ENCODE results near the gene CRYBB1. TPM values are rescaled to one million over a fixed set of nuclear protein-coding genes. Genes with fewer than 3 reads are reported as not detected.
A peak's percentile ranks its signal among the peaks of the same experiment; 100 is the strongest.

The CRYBB1 gene
- total RNA-seq, 1 donor from 2014 or later: not detected

DNA sequence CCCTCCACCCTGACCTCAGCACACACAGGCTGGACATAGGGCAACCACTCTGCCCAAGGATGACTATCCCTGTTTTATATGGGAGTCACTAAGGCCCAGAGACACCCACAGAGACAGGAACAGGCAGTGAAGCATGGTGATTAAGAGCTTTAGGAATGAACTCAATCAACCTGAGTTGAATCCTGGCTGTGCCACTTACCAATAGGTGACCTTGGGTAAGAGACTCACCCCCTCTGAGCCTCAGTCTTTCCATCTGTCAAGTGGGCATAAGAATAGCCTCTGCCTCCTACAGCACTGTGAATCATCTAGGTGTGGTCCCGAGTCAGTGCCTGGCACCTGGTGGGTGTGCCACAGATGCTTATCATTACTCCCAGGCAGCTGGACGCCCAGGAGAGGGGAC lies 6.8 kb downstream of the CRYBB1 start:
- Mint-ChIP-seq H3K9me3 (no peaks in the 10 kb centered on the region), H3K27me3 (ENCODE audit: low read depth) (peaks cover 11% of the 10 kb centered on the region), H3K36me3 (ENCODE audit: low read depth) (no peaks in the 10 kb centered on the region), H3K27ac (no peak overlapping the region), H3K4me1 (ENCODE audit: low read depth) (peaks cover 20% of the 10 kb centered on the region), H3K4me3 (ENCODE audit: low read depth) (no peak overlapping the region)
- intact Hi-C loops (cut with micrococcal nuclease): no loop called here
- no peak for DNase-seq (ENCODE audit: low spot score)

DNA sequence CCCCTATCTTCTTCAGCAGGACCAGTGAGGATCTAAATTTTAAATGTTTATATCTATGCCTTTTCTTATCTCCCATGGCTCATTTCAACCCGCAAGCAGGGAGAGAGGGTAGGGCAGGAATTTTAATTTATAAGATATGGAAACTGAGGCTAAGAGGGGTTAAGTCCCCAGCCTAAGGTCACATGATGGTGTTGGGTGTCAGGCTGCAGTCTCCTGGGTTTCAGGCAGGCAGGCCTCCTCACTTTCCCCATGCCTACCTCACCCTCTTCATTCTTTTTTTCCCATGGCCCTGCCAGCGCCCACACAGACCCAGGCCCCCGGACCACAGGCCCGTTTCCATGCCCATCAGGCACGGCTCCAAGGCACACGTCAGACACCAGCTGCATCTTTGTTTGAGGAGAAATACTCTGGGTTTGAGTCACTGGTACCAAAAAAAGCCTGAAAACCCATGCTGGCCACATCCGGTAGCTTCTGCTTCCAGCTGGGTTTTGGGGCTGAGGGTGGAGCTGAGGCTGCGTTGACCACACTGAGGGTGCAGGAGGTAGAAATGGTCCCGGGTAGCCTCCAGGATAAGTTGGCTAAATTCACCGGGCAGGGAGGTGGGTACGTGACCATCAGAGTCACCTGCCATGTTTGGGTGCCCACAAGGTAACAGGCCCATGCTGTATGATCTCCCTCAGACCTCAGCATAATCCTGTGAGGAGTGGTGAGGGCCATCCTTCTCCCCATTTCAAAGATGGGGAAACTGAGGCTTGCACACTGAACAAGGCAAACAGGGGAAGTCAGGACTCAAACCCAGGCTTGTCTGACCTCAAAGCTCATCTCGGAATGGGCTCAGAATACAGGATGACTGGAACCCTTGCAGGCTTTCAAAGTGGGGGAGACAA lies 7.5 kb downstream of the CRYBB1 start:
- Mint-ChIP-seq H3K9me3 (no peaks in the 10 kb centered on the region), H3K27ac (peak overlapping the region; percentile 31), H3K36me3 (ENCODE audit: low read depth) (no peaks in the 10 kb centered on the region), H3K27me3 (ENCODE audit: low read depth) (peaks cover 11% of the 10 kb centered on the region), H3K4me3 (ENCODE audit: low read depth) (no peak overlapping the region), H3K4me1 (ENCODE audit: low read depth) (peaks cover 20% of the 10 kb centered on the region)
- intact Hi-C loops (cut with micrococcal nuclease): no loop called here
- DNase-seq (ENCODE audit: low spot score): peak; percentile 40

DNA sequence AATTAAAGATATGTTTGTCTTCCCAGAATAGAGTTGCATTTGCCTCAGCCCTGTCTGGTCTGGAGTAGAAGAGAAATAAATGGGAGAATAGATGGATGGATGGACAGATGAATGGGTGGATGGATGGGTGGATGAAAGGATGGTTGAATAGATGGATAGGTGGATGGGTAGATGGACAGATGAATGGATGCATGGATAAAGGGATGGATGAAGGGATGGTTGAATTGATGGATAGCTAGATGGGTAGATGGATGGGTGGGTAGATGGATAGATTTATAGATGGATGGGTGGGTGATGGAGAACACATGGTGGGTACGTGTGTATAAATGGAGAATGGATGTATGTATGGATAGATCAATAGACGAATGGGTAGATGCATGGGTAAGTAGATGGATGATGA lies 8.5 kb downstream of the CRYBB1 start:
- Mint-ChIP-seq H3K36me3 (ENCODE audit: low read depth) (no peaks in the 10 kb centered on the region), H3K4me1 (ENCODE audit: low read depth) (peaks cover 21% of the 10 kb centered on the region), H3K27me3 (ENCODE audit: low read depth) (peaks cover 8% of the 10 kb centered on the region), H3K27ac (no peak overlapping the region), H3K4me3 (ENCODE audit: low read depth) (no peak overlapping the region), H3K9me3 (no peaks in the 10 kb centered on the region)
- DNase-seq (ENCODE audit: low spot score): no peak
- intact Hi-C loops (cut with micrococcal nuclease): no loop called here

DNA sequence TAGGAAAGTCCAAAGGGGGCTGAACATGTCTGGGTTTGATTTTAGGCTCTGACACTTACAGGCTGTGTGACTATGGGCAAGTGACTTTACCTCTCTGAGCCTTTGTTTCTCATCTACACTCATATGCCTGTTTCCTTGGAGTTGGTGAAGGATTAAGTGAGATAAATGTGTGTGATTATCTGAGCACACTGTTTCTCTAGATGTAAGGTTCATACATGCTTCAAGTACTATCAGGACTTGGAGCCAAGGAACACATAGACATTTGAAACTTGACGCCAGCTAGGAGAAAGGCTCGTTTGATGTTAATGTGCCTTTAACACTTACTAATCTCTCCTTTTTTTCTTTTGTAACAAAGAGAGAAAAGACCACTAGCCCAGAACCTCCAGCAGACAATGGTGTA lies 9.7 kb downstream of the CRYBB1 start:
- Mint-ChIP-seq H3K27me3 (ENCODE audit: low read depth) (peaks cover 4% of the 10 kb centered on the region), H3K4me3 (ENCODE audit: low read depth) (no peak overlapping the region), H3K4me1 (ENCODE audit: low read depth) (peaks cover 24% of the 10 kb centered on the region), H3K9me3 (no peaks in the 10 kb centered on the region), H3K36me3 (ENCODE audit: low read depth) (no peaks in the 10 kb centered on the region), H3K27ac (no peak overlapping the region)
- intact Hi-C loops (cut with micrococcal nuclease): no loop called here
- DNase-seq (ENCODE audit: low spot score): no peak

DNA sequence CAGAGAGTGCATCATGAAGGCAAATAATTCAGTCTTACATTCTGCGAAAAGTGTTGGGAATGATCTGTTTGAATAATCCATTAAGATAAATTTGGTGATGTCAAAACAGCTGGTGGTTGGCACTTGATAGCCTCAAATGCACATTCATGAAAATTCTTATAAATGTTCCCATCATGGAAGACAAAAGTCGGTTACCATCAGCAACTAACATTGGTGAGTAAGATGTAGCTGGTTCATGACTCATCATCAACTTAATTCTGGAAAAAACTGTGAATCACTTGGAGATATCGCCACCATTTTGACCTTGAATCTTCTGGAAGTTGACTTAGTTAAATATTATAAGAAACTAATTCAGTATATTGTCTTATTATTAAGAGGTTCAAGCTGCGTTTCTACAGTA lies 11.2 kb downstream of the CRYBB1 start:
- Mint-ChIP-seq H3K36me3 (ENCODE audit: low read depth) (no peaks in the 10 kb centered on the region), H3K27me3 (ENCODE audit: low read depth) (peaks cover 4% of the 10 kb centered on the region), H3K4me1 (ENCODE audit: low read depth) (peaks cover 24% of the 10 kb centered on the region), H3K4me3 (ENCODE audit: low read depth) (no peak overlapping the region), H3K9me3 (no peaks in the 10 kb centered on the region), H3K27ac (no peak overlapping the region)
- intact Hi-C loops (cut with micrococcal nuclease): no loop called here
- DNase-seq (ENCODE audit: low spot score): no peak

DNA sequence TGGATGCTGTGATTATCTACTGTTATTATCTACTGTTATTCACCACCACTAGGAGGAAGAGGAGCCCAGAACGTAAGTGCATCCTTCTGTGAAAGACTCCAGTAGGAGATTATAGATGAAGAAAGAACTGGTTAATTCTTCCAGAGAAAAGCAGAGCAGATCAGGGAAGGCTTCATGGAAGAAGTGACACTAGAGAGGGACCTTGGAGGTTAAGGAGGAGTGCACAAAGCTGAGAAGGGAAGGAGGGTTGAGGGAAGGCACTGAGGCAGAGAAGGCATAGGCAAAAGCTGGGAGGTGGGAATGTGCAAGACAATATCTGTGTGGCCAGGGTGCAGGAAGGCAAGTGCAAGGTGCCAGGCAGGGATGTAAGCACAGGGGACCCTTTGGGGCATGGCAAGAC lies 13.5 kb downstream of the CRYBB1 start:
- Mint-ChIP-seq H3K27me3 (ENCODE audit: low read depth) (peaks cover 4% of the 10 kb centered on the region), H3K27ac (no peak overlapping the region), H3K36me3 (ENCODE audit: low read depth) (no peaks in the 10 kb centered on the region), H3K4me1 (ENCODE audit: low read depth) (peaks cover 9% of the 10 kb centered on the region), H3K9me3 (no peaks in the 10 kb centered on the region), H3K4me3 (ENCODE audit: low read depth) (no peak overlapping the region)
- DNase-seq (ENCODE audit: low spot score): no peak
- intact Hi-C loops (cut with micrococcal nuclease): no loop called here

DNA sequence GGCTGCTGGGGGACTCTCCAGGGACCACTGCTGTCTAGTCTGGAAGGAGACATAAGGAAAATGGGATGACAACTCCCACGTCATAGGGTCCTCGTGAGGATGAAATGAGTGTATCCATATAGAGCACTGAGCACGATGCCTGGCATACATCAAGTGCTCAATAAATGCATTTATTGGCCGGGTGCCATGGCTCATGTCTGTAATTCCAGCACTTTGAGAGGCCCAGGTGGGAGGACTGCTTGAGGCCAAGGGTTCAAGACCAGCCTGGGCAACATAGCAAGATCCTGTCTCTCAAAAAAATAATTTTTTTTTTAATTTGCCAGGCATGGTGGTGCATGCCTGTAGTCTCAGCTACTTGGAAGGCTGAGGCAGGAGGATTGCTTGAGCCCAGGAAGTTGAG lies 15.7 kb downstream of the CRYBB1 start:
- H3K4me1 Mint-ChIP-seq (ENCODE audit: low read depth): peaks cover 3% of the 10 kb centered on the region

DNA sequence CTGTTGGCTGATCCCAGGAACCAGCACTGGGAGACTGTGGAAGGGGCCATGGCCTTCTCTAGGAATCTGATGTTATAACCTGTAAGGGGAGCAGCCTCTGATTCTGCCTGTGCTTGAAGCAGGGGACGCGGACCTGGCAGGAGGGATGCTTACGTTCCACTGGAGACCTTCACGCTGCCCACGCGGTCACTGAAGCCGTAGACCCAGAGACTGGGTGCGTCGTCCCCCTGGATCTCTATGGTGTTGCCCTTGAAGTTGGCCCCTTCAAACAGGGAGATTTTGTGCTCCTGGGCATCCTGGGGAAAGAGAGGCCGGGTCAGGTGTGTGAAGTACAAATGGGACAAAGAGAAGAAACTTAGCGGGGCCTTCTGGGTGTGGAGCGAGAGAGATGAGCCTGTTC lies 16.1 kb downstream of the CRYBB1 start:
- H3K27me3 Mint-ChIP-seq (ENCODE audit: low read depth): peaks cover 12% of the 10 kb centered on the region
- peaks cover 3% of the 10 kb centered on the region for H3K4me1 Mint-ChIP-seq (ENCODE audit: low read depth)
- H3K9me3 Mint-ChIP-seq: no peaks in the 10 kb centered on the region
- no peak overlapping the region for H3K4me3 Mint-ChIP-seq (ENCODE audit: low read depth)
- no peak for DNase-seq (ENCODE audit: low spot score)
- H3K36me3 Mint-ChIP-seq (ENCODE audit: low read depth): no peaks in the 10 kb centered on the region
- H3K27ac Mint-ChIP-seq: no peak overlapping the region
- intact Hi-C loops (cut with micrococcal nuclease): no loop called here

More for the DNA sequence above, 15.7 kb downstream of the CRYBB1 start:
- H3K9me3 Mint-ChIP-seq: no peaks in the 10 kb centered on the region
- intact Hi-C loops (cut with micrococcal nuclease): no loop called here
- no peak overlapping the region for H3K27ac Mint-ChIP-seq
- H3K36me3 Mint-ChIP-seq (ENCODE audit: low read depth): no peaks in the 10 kb centered on the region
- no peak overlapping the region for H3K4me3 Mint-ChIP-seq (ENCODE audit: low read depth)
- no peak for DNase-seq (ENCODE audit: low spot score)
- peaks cover 9% of the 10 kb centered on the region for H3K27me3 Mint-ChIP-seq (ENCODE audit: low read depth)

DNA sequence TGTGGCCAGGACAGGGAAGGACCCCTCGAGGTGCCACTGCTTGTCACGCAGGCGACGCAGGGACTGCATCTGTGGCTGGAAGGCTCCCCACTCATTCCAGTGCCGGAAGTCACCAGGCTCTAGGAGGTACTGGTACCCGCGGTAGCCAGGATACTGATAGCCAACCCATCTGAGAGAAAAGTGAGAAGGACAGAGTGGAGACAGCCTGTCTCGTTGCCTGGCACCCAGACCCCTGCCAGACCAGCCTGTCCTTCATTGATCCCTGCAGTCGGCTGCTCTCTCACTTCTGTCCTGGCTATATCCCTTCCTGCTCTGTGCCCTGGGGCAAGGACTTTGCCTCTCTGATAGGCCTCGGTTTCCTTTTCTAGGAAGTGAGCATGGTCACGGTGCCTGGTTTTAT lies 18.3 kb downstream of the CRYBB1 start:
- Mint-ChIP-seq H3K36me3 (ENCODE audit: low read depth) (no peaks in the 10 kb centered on the region), H3K9me3 (no peaks in the 10 kb centered on the region), H3K4me3 (ENCODE audit: low read depth) (no peak overlapping the region), H3K27me3 (ENCODE audit: low read depth) (peaks cover 15% of the 10 kb centered on the region), H3K4me1 (ENCODE audit: low read depth) (peaks cover 3% of the 10 kb centered on the region), H3K27ac (no peak overlapping the region)
- intact Hi-C loops (cut with micrococcal nuclease): no loop called here
- no peak for DNase-seq (ENCODE audit: low spot score)

DNA sequence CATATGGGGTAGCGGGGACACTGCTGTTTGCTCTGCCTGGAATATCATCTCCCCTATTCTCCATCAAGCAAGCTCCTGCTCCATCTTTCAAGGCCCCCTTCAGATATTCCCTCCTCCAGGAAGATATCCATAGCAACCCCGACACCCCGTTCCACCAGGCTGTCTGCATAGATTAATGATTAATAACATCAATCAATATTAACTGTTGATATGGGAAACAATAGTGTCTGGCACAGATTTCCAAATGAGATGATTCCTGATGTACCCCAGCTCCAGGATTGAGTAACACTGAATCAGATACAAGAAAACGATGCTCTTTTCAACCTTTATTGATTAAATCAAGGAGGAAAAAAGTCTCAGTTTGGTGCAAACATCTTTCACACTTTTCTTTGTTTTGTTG lies 20.3 kb downstream of the CRYBB1 start:
- no peak for DNase-seq (ENCODE audit: low spot score)
- no peak overlapping the region for H3K27ac Mint-ChIP-seq
- H3K9me3 Mint-ChIP-seq: no peaks in the 10 kb centered on the region
- intact Hi-C loops (cut with micrococcal nuclease): no loop called here
- H3K36me3 Mint-ChIP-seq (ENCODE audit: low read depth): no peaks in the 10 kb centered on the region
- H3K27me3 Mint-ChIP-seq (ENCODE audit: low read depth): peaks cover 15% of the 10 kb centered on the region
- H3K4me3 Mint-ChIP-seq (ENCODE audit: low read depth): no peak overlapping the region
- peaks cover 16% of the 10 kb centered on the region for H3K4me1 Mint-ChIP-seq (ENCODE audit: low read depth)

DNA sequence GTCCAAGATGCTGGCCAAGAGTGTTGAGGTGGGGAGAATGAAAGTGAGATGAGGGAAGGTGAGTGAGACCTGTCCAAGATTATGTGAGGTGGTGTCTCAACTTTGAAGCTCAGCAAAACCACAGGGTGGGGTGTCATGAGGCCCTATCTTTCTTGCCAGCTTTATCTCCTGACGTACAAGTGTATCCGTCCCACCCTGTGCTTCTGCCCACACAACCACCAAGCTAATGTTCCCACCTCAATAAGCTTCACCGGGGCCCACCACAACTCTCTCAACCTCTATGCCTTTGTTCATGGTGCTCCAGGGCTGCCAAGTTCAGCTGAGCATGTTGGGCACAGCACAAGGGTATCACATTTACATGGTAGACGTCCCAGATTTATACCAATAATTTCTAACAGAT lies 20.8 kb downstream of the CRYBB1 start:
- Mint-ChIP-seq H3K9me3 (no peaks in the 10 kb centered on the region), H3K27ac (no peak overlapping the region), H3K4me1 (ENCODE audit: low read depth) (peaks cover 20% of the 10 kb centered on the region), H3K4me3 (ENCODE audit: low read depth) (no peak overlapping the region), H3K27me3 (ENCODE audit: low read depth) (peaks cover 15% of the 10 kb centered on the region), H3K36me3 (ENCODE audit: low read depth) (no peaks in the 10 kb centered on the region)
- intact Hi-C loops (cut with micrococcal nuclease): no loop called here
- DNase-seq (ENCODE audit: low spot score): no peak

DNA sequence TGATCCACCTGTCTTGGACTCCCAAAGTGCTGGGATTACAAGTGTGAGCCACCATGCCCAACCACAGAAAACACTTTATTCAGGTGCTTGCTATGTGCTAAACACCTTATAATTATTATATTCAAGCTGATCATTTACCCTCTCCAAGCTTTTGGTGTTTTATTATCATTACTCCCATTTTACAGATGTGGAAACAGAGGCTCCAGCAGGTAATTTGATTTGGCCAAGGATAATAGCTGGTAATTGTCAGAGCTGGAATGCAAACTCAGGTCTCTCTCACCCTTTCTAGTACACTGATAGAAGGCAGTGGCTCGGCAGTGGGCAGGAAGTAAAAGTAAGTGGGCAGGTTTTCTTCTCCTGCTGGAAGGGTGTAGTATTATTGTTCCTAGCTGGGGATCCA lies 24.1 kb downstream of the CRYBB1 start:
- no peak for DNase-seq (ENCODE audit: low spot score)
- Mint-ChIP-seq H3K4me3 (ENCODE audit: low read depth) (no peak overlapping the region), H3K4me1 (ENCODE audit: low read depth) (peaks cover 37% of the 10 kb centered on the region), H3K9me3 (no peaks in the 10 kb centered on the region), H3K27me3 (ENCODE audit: low read depth) (peaks cover 13% of the 10 kb centered on the region), H3K27ac (no peak overlapping the region), H3K36me3 (ENCODE audit: low read depth) (no peaks in the 10 kb centered on the region)
- intact Hi-C loops (cut with micrococcal nuclease): loop anchor here (5.0 kb wide), 2 partner anchors 79 to 81 kb away; partner anchors contain the start of gene TFIP11

DNA sequence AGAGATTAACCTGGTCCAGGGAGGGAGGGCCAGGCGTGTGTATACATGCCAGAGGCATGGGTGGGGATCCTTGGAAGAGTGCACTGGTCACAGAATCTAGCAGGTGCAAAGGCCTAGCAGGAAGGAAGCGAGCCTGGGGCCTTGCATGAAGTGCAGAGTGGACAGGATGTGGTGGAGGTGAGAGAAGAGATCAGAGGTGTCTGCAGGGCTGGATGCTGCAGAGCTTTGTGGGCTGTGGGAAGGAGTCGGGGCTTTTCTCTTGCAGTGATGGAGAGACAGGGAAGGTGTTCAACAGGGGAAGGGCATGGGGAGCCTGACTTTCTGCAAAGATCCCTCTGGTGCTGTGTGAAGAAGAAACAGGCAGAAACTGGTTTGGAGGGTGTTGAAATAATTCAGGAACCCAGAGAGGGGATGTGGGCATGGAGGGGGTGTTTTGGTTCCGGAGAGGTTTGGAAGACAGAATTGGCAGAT lies 25.4 kb downstream of the CRYBB1 start:
- peak overlapping the region; percentile 19 for H3K4me3 Mint-ChIP-seq (ENCODE audit: low read depth)
- peaks cover 43% of the 10 kb centered on the region for H3K4me1 Mint-ChIP-seq (ENCODE audit: low read depth)
- peak; percentile 49 for DNase-seq (ENCODE audit: low spot score)
- peaks cover 9% of the 10 kb centered on the region for H3K27me3 Mint-ChIP-seq (ENCODE audit: low read depth)
- intact Hi-C loops (cut with micrococcal nuclease): loop anchor here (5.0 kb wide), 2 partner anchors 80 kb away; partner anchors contain the start of gene TFIP11
- H3K9me3 Mint-ChIP-seq: no peaks in the 10 kb centered on the region
- peak overlapping the region; percentile 29 for H3K27ac Mint-ChIP-seq
- peaks cover 9% of the 10 kb centered on the region for H3K36me3 Mint-ChIP-seq (ENCODE audit: low read depth)

Measured in activated T-helper 2 cell treated with anti-CD3 and anti-CD28 coated beads, Interferon-gamma antibody, Interleukin-2, Interleukin-4, amounts not matched to agents 10 μg/mL and 5 μg/mL and 100 μg/mL, durations not matched to agents 14 hours and 24 hours and 36 hours (primary cell).